Caki2 (cell line): ENCODE data around the gene EFCC1. TPM values are rescaled to one million over a fixed set of nuclear protein-coding genes. Genes with fewer than 3 reads are reported as not detected.
"Not testable (repeated sequence)": the region's sequence is repeated elsewhere in the genome, so short reads cannot be mapped to it uniquely, and the experiment has no call there.

Source experiments
- DNase-seq: peaks from one replicate; pipeline ENCODE4 v3.0.0-alpha.2; 2015; ENCODE audit warnings: low read depth
- in situ Hi-C: cut with HindIII; loops from 2 replicates; pipeline ENCODE4 v1.10.0; 2016; ENCODE audit warnings: low sequenced_read_pairs, low pct_unique_long_range_greater_than_20kb, mixed read lengths
- total RNA-seq: library from RNA; depleted of rRNA; stranded (reverse); fragments of >200 nt; shearing (Covaris generic); gene quantifications from 2 replicates; pipeline ENCODE4 v1.2.3, GENCODE V29; 2014; ENCODE audit warnings: low replicate concordance; rRNA removed

Gene EFCC1
- total RNA-seq, 1 experiment from 2014 or later: not detected

DNA sequence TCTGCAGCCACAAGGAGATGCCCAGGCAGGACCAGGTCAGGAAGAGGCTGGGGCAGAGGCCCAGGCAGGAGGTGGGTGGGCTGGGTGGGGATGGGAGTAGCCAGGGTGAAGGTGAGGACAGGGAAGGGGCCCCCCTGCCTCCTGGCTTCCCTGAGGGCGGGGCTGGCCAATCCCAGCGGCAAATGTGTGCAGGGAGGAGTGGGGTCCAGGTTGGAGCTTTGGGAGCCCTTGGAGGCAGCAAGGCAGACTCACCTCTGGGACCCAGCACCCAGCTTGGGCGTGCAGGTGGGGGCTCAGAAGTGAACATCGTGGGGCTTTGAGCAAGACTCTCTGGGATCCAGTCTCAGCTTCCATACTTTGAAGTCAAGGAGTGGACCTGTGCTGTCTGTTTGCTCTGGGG is 84.7 kb downstream of the EFCC1 start:
- DNase-seq: no peak
- in situ Hi-C loops: no loop called here

DNA sequence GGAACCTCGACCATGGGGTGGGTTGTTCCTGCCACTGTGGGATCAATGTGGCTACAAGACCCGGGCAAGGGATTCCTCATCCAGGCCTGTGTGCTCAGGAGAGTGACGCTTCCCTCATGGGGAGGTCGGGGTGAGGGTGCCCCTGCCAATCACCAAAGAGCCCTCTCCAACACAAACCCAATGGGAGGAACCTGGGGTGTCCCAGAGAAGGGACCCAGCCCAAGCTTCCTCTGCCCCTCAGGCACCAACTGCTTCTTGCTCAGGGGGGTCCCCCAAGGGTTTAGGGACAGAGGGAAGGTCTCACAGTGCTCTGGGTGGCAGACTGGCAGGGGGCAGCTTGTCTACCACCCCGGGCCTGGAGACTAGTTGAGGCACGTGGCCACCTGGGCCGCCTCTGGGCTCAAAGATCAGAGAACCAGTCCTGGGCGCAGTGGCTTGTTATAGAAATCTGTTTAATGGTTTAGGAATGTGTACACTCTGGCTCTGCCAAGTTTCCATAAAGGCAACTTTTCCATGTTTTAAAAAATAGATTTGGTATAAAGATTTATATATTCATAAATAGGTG is 86.1 kb downstream of the EFCC1 start:
- DNase-seq: no peak
- in situ Hi-C loops: no loop called here

DNA sequence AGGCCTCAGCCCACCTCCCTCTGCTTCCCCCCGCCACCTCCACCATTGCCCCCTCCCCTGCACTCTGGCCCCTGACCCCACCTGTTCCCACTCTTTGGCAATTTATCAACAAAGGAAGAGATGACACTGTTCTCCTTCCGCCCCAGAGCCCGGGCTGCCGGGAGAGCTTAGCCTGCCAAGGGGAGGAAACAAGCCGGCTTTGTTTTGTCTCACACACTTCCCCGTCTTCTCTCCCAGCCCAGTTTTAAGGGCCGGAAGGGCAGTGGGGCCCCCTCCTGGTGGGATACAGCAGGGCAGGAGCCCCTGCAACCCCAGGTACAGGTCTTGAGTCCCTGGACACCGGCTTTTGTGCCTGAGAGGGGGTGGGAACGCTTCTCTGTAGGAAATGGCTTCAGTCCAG is 86.8 kb downstream of the EFCC1 start:
- in situ Hi-C loops, DNase-seq: not testable (repeated sequence)

DNA sequence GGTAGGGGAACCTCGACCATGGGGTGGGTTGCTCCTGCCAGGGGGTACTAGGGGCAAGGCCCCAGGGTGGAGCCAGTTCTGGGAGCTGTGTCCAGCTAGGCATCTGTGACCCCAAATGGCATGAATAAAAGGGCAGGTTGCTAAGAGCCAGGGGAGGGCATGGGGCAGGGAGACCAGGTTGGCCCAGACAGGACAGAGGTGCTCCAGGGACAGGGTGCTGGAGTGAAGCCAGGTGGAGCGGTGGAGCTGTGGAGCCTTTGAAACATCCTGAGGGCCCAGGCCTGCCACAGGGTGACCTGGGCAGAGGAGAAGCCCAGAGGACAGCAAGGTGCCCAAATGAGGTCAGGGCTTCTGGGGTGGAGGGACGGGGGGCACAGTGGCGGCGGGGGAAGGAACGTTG is 87.2 kb downstream of the EFCC1 start:
- DNase-seq, in situ Hi-C loops: not testable (repeated sequence)

Other genes with a start within 250 kb of the EFCC1 start
- 27.6 and 34.2 TPM in 2 replicates for gene ACAD9, start 121.7 kb upstream of the EFCC1 start, total RNA-seq
- gene CFAP92, start 7.2 kb upstream of the EFCC1 start, total RNA-seq: 1.2 TPM in 1 of 2 replicates, not detected in the other
- gene GP9, start 59.5 kb downstream of the EFCC1 start, total RNA-seq: not detected in 2 replicates
- 9.8 and 18.3 TPM in 2 replicates for gene RAB43, start 120.5 kb downstream of the EFCC1 start, total RNA-seq
- 31.5 and 42.0 TPM in 2 replicates for gene ISY1, start 159.8 kb downstream of the EFCC1 start, total RNA-seq
- gene CNBP, start 182.6 kb downstream of the EFCC1 start, total RNA-seq: 283 and 312 TPM in 2 replicates
- gene COPG1, start 248.3 kb downstream of the EFCC1 start, total RNA-seq: 74.1 and 114 TPM in 2 replicates